NCI-H1105 treated with DMSO at 0.1 percent for 48 hours (cell line): ENCODE measurements around the gene LCAT.
"Not testable (repeated sequence)": the region's sequence is repeated elsewhere in the genome, so short reads cannot be mapped to it uniquely, and the experiment has no call there.

Experiments
- DNase-seq: peaks from one replicate; lab custom pipeline; 2025; lab: John Stamatoyannopoulos, UW

Gene LCAT

DNA sequence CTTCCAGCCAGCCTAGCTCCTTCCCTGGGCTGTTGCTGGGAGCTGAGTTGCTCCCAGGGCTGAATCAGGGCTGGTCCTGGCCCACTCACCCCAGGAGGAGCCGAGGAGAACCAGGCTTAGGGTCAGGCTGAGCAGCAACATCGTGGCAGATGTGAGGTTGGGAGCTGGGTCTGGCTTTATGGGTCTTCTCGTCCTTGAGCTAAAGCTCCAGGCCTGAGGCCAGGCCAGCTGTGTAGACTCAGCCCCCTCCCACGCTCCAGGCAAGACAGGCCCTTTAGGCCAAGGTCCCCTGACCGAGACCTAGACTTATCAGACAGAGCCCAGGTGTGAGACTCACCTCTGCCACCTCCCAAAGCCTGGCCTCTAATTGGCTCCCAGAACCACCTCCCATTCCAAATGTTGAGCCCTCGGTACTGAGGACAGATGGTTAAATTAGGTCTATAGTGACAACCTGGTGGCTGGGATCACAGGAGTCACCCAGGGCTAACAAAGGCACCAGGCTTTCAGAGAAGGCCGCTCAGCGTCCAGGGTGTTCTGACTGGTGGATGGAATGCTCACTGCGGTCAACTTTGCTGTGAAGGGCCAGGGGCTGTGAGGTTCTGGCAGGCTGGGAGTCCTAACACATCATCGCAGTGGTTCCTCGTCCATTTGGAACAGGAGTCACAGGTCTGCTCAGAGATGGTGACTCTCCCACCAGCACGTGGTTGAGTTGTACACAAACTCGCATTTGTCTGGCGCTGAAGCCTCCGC lies 12.0 kb downstream of the LCAT start, which contains the start of gene CTRL:
Gene CTRL (minus strand): TSS at position 151 of the 750 bp plus-strand sequence. CDS start 10 bp downstream, at position 141.
- DNase-seq: no peak

DNA sequence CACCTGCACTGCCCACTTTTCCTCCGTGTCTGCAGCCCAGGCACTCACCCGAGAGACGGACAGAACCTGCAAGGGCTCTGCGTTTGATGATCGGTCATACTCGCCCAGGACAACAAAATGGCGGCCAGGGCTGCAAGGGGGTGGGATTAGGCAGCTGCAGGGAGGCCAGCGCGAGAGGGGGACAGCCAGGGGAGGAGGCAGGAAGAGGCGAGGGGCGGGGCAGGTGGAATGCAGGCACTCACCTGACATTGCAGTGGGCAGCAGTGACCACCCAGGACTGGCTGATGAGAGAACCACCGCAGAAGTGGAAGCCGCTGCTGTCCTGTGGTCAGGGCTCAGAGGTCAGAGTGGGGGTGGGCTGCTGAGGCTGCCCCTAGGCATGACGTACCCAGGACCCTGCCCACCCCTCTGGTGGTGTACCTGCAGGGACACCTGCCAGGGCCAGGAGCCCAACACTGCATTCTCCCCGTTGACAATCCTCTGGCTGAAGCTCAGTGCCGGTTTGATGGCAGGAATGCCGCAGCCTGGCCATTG lies 13.2 kb downstream of the LCAT start:
- DNase-seq: no peak

DNA sequence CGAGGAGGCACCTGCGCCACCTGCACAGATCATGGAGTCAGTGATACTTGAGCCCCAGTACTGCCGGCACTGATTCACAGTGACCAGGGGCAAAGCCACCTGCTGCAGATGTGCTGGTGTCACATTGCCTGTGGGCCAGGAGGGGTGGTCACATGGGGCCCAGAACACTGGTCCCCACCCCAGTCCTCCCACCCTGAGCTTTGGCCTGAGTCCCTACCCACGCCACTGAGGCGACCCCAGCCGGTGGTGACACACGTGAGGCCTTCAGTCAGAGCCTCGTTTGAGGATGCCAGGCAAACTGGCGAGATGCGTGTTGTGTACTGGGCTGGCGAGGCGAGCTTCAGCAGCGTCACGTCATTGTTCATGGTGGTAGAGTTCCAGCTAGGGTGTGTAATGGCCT lies 13.7 kb downstream of the LCAT start:
- DNase-seq: no peak

DNA sequence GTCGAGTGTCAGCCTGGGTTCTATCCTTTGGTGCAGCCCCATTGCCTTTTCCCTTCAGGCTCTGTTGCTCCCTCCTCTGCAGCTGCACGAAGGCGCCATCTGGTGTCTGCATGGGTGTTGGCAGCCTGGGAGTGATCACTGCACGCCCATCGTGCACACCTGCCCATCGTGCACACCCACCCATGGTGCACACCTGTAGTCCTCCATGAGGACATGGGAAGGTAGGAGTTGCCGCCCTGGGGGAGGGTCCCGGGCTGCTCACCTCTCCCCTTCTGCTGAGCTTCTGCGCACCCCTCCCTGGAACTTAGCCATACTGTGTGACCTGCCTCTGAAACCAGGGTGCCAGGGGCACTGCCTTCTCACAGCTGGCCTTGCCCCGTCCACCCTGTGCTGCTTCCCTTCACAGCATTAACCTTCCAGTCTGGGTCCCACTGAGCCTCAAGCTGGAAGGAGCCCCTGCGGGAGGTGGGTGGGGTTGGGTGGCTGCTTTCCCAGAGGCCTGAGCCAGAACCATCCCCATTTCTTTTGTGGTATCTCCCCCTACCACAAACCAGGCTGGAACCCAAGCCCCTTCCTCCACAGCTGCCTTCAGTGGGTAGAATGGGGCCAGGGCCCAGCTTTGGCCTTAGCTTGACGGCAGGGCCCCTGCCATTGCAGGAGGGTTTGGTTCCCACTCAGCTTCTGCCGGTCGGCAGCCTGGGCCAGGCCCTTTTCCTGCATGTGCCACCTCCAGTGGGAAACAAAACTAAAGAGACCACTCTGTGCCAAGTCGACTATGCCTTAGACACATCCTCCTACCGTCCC lies 15.2 kb downstream of the LCAT start:
- DNase-seq: peak; percentile 56

DNA sequence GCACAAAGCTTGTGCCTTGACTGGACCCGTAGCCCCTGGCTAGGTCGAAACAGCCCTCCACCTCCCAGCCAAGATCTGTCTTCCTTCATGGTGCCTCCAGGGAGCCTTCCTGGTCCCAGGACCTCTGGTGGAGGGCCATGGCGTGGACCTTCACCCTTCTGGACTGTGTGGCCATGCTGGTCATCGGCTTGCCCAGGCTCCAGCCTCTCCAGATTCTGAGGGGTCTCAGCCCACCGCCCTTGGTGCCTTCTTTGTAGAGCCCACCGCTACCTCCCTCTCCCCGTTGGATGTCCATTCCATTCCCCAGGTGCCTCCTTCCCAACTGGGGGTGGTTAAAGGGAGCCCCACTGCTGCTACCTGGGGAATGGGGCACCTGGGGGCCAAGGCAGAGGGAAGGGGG lies 15.8 kb downstream of the LCAT start:
- DNase-seq: no peak

DNA sequence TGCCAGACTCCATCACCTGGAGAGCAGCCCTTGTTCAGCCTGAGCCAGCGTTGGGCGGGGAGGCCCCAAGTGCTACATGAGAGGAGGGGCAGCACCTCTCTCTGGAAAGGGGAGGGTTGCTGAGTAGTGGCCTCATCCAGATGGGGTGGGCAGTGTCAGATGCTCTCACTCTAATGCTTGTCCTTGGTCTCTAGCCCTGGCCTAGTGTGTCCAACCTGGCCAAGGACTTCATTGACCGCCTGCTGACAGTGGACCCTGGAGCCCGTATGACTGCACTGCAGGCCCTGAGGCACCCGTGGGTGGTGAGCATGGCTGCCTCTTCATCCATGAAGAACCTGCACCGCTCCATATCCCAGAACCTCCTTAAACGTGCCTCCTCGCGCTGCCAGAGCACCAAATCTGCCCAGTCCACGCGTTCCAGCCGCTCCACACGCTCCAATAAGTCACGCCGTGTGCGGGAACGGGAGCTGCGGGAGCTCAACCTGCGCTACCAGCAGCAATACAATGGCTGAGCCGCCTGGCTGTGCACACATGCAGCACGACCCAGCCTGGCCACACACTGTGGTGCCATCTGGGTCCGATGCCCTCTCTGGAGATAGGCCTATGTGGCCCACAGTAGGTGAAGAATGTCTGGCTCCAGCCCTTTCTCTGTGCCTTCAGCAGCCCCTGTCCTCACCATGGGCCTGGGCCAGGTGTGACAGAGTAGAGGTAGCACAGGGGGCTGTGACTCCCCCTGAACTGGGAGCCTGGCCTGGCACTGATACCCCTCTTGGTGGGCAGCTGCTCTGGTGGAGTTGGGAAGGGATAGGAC lies 16.6 kb downstream of the LCAT start:
- DNase-seq: no peak

DNA sequence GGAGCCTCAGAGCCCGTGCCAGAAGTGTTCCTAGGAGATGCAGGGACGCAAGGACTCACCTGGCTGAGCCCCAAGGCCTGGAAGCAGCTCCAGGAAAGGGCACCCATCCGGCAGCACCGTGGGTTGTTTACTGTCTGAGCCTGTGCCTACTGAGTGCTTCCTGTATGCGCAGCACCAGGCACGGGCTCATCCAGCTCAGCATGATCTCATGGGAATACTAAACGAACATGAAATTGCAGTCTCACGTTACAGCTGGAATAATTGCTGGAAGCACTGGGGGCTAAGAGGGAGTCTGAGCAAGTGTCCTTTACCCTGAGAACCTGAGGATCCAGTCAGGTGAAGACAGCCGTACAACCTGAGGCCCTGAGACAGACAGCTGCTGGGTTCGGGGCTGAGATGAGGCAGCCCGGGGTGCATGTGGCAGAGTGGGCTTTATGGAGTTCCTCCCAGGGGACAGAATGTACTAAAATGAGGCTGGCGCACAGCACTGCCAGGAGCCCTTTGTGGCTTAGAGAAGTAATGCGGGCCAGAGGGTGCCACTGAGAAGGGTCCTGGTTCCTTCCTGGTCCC lies 17.7 kb downstream of the LCAT start:
- DNase-seq: peak; percentile 70

DNA sequence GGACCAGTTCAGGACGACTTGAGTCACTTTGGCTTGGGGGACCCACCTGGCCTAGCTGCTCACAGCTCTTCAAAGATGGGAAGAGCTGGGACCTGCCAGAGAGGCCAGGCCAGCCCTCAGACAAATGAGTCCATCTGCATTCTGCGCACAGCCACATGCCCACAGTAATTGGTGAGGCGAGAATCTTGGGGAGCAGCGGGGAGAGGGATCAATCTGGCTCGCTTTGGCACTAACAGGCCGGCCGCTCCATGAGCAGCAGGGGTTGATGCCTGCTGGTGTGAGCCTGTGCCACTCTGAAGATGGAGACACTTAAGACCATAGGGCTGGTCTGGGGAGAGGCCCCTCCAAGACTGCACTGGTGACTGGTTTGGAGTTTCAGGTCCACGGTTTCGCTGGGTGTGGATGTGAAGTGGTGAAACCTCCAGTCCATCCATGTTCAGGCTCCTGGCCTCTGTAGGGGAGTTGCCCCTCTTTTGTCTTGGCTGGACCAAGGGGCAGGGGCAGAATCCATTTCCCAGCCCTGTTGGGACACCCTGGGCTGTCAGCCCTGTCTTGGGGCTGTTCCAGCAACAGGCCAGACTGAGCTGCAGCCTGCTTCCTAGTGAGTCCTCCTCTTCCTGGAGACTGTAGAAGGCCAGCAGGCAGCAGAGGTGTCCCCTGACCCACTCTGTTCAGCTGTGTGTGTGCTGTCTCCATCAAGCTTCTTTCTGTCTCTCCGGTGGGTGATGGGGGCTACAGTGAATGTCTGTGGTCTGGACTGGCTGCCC lies 19.6 kb downstream of the LCAT start:
- no peak for DNase-seq

DNA sequence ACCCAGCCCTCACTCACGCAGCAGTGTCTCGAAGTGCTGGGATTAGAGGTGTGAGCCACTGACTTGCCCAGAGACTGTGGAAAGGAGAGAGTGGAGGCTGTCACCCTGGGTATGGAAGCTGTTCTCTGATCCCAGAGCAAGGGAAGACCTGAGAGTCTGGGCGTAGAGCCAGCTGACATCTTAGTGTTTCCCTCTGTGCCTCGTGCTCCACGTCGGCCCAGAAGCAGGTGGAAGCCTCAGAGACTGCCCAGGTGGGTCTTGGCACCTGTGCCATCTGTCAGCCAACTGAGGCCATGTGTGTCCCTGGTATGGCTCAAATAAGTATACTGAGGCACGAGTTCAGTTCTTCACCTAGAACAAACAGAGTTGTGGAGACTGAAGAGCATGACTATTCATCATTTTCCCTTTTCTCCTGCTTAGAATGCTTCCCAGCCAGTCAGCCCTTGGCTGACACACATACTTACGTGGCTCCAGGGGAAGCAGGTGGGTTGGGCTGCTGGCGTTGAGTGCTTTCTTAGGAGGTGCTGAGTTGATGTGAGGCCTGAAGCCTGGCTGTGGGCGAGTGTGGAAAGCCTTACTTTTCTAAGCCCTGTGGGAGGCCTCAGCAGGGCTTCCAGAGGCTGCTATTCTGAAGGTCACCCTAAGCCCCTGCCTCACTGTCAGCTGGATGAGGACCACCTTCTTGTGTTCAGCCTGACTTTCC lies 20.4 kb downstream of the LCAT start:
- DNase-seq: peak; percentile 59

DNA sequence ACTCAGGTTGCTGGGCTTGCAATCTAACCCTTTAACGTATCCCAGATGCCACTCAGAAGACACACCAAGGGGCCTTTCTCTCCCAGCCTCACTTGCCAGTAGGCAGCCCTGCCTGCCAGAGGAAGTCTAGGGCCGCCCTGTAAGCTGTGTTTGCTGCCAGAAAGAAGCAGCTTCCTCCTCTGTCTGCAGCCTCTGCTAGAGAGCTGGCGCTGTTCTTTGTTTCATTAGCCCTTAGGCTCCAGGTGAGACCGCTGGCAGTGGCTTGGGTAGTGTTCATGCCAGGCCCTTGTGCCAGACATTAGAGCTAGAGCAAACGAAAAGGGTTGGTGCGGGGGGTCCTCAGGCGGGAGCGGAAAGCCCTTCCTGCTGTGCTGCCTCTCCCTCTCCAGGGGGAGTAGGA lies 21.2 kb downstream of the LCAT start:
- peak; percentile 39 for DNase-seq

DNA sequence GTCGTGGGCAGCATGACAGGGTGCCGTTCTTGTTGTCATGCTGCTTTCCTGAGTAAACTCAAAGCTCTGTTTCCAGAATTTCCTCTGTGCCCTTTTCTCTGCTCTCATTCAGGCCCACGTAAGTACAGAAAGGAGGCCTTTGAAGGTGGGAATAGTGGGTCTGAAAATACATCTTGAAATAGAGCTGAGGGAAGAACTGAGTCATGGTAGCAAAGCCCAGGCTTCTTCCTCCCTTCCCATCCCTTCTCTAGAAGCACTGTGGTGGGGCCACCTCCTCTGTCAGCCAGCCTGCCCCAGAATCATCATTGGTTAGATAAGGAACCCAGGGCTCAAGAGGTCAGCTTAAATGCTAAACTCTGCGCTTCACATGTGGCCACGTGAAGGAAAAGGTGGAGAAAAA lies 21.7 kb downstream of the LCAT start:
- DNase-seq: no peak

DNA sequence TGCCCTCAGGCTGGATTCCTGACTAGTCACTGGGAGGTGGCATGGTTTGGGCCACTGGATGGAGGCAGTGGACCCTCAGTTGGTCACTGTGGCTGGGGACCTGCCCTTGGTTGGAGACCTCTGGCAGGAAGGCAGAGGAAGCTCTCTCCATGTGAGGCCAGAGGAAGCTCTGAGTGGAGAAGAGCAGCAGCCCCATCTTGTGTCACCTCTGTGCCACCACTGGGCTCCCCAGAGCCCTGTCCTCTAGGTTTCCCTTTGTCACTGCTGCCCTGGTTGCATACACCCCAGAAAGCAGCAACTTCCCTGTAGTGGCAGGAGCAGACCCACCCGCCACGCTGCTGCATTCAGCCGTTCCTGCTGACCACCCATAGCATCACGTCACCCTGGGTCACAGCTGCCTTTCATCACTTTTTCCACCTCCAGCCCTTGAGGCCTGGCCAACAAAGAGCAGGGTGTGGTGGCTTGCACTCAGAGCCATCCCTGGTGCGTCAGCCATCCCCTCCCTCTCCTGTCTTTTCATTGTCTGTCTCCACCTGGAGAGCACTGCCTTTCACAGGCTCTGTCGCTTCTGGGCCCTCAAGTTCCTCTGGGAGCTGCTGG lies 24.2 kb downstream of the LCAT start:
- DNase-seq: no peak

DNA sequence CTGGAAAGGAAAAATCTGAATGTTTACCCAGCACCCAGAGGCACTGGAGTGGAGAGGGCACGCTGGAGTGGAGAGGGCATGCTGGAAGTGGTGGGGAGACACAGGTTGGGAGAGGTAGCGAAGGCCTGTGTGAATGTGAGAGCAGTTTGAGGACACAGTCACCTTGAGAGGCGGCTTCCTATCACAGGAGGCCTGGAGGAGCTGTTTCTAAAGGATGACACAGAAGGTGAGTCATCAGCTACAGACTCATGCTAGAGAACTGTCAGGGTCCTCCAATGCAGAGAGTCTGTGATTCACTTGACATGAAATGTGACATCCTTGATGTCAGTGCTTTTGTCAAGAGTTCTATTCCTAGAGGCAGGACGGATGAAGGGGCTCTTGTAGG lies 26.1 kb downstream of the LCAT start:
- no peak for DNase-seq

DNA sequence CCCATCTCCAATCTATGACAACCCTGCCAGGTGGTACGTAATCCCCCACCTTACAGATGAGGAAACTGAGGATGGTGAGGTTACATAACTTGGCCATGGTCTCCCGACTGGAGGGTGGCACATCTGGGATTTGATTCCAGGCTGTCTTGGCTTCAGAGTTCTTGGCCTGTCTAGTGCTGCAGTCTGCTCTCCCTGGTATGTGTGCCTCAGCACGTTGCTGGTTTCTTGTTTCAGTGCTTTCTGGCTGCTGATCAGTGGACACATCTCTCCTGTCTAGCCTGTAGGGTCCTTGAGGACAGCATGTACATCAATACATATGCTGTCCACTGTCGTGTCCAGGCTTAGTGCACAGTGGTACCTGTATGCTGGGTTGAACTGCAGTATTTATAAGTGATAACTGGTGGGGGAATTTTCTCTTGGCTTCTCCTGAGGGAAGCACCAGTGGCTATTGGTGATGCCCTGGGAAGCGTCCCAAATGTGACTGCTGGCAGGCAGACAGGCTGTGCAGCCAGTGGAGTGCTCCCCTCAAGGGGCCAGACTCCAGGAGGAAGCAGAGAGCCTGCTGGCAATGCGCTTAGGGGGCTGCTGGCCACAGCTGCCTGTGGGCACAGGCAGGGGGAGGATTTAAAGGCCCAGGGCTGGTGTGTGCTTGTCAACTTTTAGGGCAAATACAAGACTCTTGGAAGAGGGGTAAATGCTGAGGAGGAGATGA lies 26.6 kb downstream of the LCAT start:
- DNase-seq: no peak

DNA sequence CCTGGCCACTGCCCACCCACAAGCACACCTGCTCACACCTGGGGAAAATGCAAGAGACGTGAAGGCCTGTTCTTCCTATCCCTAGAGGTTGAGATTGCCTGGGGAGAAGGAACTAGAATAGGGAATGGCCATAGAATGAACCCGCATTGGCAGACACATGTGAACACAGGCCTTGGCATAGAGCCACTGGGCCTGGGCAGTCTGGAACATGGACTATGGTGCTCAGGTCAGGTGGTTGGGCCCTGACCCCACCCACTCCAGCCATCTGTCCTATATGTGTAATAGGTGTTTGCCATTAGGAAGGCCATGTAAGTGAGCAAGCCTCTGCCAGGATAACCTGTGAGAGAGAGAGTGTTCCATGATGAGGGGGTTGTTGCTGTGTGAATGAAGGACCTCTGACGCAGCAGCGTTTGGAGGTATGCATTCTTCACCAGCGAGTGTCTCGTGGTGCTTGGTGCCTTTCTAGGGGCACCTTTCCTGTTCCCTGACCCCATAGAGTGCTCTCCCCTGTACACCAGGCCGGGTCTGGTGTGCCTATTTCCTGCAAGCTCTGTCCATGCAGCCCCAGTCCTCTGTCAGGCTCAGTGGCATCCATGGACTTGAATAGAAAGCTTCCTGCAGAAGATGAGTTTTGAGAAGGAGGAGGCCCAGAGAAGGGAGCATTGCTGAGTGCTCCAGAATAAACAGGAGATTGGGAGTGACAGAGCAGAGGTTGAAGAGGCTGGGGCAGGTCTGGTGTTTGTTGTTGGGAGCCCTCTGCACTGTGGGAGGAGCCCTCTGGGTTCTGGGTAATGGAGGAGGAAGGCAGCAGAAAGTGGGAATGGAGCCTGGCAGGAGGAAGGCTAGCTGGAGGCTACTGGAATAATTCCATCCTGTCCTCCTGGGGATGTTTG lies 27.8 kb downstream of the LCAT start:
- DNase-seq: no peak

DNA sequence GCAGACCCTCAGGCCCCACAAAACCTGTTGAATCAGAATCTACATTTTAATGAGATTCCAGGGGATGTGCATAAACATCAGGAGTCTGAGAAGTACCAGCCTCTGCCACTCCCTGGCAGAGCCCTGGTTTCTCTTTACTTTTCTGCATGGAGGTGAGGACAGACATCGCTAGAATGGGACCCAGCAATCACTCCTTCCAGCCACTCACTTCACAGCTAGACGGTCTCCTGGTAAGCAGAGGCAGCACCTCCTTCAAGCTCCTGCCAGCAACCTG lies 28.5 kb downstream of the LCAT start:
- DNase-seq: not testable (repeated sequence)

DNA sequence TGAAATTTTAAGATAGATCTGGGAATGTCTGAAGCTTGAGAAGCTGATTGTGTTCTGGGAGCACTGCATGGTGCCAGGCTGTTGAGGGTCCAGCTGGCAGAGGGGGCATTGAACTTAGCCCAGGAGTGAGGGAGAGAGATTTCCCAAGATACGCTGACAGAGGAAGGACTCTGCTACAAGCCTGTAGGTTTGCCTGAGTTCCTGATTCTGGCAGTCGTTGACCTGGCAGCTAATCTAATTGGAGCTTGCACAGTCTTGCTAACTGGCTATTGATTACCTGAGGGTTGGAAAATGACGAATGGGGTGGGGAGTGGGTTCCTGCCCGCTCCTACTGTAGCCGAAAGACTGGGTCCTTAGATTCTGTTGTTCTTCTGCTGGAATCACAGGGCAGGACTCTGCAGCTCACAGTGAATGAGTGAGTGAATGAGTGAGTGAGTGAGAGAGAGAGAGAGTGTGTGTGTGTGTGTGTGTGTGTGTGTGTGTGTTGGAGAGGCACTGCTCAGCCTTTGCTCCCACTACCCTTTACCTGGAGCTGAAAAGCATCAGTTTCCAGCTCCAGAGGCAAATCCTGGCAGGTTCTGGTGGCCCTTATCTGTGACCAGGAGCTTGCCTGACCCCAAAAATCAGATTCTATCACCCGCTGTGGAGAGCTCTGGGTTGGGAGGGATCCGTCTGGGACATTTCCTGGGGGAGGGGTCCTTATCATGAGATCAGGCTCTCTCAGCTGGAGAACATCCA lies 29.0 kb downstream of the LCAT start:
- no peak for DNase-seq

DNA sequence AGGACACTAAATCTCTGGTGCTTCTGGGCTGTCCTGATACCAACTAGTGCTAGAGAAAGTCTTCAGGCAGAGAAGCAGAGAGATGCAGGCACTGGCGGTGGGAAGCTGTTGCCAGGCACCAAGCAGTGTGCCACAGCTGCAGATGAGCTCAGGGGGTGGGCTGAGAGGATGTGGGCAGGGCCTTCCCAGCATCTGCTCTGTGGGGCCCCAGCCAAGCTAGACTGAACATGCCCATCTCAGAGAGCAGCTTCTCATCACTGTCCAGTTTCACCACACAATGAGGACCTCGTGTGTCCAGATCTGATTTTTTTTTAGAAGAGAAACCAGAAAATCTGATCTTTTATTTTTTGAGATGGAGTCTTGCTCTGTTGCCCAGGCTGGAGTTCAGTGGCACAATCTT lies 33.8 kb downstream of the LCAT start:
- no peak for DNase-seq
